DOHH2 (cell line): Measurements from ENCODE around the gene MARS1.

ENCODE experiments used
- EZH2phosphoT487 ChIP-seq: fragments of 200-600 bp; sonication (generic); IDR thresholded peaks from 2 replicates; pipeline ENCODE4 v1.6.1; 2017; ENCODE audit warnings: borderline replicate concordance, mild to moderate bottlenecking, antibody characterized with exemption, low read length, moderate library complexity, mixed read lengths
- TF ChIP-seq, protein P1 (sequence below): fragments of 200-600 bp; sonication (generic); IDR thresholded peaks from one replicate; pipeline ENCODE4 v1.5.1; 2014; ENCODE audit warnings: antibody characterized with exemption, mild to moderate bottlenecking, low read depth, low read length; ENCODE audit not compliant: poor library complexity, severe bottlenecking

DNA sequence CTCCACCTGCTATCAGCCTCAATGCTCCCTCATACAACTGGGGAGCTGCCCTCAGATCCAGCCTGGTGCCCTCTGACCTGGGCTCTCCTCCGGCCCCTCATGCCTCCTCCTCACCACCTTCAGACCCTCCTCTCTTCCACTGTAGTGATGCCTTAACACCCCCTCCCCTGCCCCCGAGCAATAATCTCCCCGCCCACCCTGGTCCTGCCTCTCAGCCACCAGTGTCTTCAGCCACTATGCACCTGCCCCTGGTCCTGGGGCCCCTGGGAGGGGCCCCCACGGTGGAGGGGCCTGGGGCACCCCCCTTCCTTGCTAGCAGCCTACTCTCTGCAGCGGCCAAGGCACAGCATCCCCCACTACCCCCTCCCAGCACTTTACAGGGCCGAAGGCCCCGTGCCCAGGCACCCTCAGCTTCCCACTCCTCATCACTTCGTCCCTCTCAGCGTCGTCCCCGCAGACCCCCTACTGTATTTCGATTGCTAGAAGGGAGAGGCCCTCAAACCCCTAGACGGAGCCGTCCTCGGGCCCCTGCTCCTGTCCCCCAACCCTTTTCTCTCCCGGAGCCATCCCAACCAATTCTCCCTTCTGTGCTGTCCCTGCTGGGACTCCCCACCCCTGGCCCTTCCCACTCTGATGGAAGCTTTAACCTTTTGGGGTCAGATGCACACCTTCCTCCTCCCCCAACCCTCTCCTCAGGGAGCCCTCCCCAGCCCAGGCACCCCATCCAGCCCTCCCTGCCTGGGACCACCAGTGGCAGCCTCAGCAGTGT is 37.9 kb downstream of the MARS1 start:
- TF ChIP-seq EZH2phosphoT487: no peak
- TF ChIP-seq, protein P1, sequence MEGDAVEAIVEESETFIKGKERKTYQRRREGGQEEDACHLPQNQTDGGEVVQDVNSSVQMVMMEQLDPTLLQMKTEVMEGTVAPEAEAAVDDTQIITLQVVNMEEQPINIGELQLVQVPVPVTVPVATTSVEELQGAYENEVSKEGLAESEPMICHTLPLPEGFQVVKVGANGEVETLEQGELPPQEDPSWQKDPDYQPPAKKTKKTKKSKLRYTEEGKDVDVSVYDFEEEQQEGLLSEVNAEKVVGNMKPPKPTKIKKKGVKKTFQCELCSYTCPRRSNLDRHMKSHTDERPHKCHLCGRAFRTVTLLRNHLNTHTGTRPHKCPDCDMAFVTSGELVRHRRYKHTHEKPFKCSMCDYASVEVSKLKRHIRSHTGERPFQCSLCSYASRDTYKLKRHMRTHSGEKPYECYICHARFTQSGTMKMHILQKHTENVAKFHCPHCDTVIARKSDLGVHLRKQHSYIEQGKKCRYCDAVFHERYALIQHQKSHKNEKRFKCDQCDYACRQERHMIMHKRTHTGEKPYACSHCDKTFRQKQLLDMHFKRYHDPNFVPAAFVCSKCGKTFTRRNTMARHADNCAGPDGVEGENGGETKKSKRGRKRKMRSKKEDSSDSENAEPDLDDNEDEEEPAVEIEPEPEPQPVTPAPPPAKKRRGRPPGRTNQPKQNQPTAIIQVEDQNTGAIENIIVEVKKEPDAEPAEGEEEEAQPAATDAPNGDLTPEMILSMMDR: no peak
